ENCODE measurements around the gene SUCO. TPM values are rescaled to one million over a fixed set of nuclear protein-coding genes. Genes with fewer than 3 reads are reported as not detected.

The SUCO gene
- total and polyA plus RNA-seq, 5 experiments from 2014 or later, result 10.3 to 63.1 (median 14.6) TPM

DNA sequence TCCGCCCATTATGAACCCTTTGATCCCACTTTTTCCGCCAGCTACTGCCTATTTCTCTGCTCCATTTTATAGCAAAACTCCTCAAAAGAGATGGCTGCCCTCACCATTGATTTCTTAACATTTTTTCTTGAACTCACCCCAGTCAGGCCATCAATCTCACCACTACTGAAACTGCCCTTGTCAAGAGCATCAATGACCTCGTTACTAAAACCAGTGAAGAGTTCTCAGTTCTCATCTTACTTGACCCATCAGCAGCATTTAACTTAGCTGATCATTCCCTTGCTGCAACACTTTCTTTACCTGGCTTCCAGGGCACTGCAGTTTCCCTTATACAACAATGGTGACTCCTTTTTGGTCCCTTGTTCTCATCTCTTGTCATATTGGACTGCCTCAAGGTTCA lies 90.8 kb downstream of the SUCO start:
- POLR2A ChIA-PET, result no interaction called here
- Mint-ChIP-seq H3K27me3 (peaks cover 0 to 12% (median 0%) of the 10 kb centered on the region in 5 donors), H3K4me3 (no peak overlapping the region), H3K4me1 (peaks cover 9 to 19% (median 12%) of the 10 kb centered on the region in 4 donors), H3K27ac (no peak overlapping the region), H3K36me3 (peaks cover 0 to 36% (median 25%) of the 10 kb centered on the region in 3 donors), H3K9me3 (peaks cover 0 to 39% (median 19%) of the 10 kb centered on the region in 9 donors)
- no peak for DNase-seq
- no peak for ATAC-seq

DNA sequence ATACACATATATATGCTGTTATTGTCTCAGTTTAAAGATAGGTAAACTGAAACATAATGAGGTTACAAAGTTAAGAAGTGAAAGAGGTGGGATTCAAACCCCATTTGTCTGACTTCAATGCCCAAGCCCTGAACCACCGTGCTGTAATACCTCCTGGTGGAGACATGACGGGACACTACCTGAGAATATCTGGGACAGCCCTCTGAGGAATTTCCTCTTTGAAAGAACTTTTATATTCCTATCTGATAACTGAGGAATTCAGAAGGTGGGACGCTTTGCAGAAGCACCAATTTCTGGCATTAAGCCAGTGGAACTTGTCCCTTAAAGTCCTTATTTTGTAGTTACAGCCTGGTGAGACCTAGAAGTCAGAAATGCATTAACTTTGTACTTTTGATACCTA lies 93.9 kb downstream of the SUCO start:
- Mint-ChIP-seq H3K9me3 (peaks cover 0 to 9% (median 0%) of the 10 kb centered on the region in 9 donors), H3K27ac (no peak overlapping the region), H3K27me3 (peaks cover 0 to 43% (median 5%) of the 10 kb centered on the region in 5 donors), H3K36me3 (peaks cover 0 to 14% (median 0%) of the 10 kb centered on the region in 3 donors), H3K4me3 (no peak overlapping the region), H3K4me1 (peaks cover 10 to 33% (median 18%) of the 10 kb centered on the region in 4 donors)
- POLR2A ChIA-PET, result no interaction called here
- DNase-seq, result no peak
- ATAC-seq, result no peak

DNA sequence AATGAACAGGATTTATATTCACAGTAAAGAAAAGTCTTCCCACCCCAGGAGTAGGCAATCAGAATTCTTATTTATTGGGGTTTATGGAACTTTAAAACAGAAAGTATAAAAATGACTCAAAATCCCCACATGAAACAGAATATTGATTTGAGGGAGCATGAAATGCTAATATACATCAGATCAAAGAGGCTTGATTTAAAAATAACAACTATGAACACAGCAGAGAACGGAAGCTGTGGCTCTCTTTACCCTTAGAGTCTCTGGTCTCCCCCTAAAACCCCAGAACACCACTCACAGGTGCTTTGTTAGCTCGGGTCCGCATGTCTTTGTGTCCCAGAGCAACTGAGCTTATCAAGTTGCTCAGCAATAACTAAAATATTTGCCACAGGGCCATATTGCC lies 94.8 kb downstream of the SUCO start:
- ATAC-seq, result peak; percentile 74 to 84
- peak overlapping the region in 5 of 10 donors; percentile 31 to 51 (median 39) for H3K4me3 Mint-ChIP-seq
- H3K27ac Mint-ChIP-seq, result peak overlapping the region in 1 of 10 donors; percentile 45
- peak in 1 of 10 donors; percentile 26 for DNase-seq
- H3K4me1 Mint-ChIP-seq, result peaks cover 10 to 35% (median 18%) of the 10 kb centered on the region in 4 donors
- H3K9me3 Mint-ChIP-seq, result peaks cover 0 to 2% (median 0%) of the 10 kb centered on the region in 9 donors
- POLR2A ChIA-PET, result interaction anchor here (1.0 kb wide), 1 partner anchor 9 kb away, joined by 5 read pairs; no protein-coding TSS in a partner anchor
- H3K36me3 Mint-ChIP-seq, result peaks cover 0 to 7% (median 0%) of the 10 kb centered on the region in 3 donors
- peaks cover 2 to 49% (median 8%) of the 10 kb centered on the region in 5 donors for H3K27me3 Mint-ChIP-seq

DNA sequence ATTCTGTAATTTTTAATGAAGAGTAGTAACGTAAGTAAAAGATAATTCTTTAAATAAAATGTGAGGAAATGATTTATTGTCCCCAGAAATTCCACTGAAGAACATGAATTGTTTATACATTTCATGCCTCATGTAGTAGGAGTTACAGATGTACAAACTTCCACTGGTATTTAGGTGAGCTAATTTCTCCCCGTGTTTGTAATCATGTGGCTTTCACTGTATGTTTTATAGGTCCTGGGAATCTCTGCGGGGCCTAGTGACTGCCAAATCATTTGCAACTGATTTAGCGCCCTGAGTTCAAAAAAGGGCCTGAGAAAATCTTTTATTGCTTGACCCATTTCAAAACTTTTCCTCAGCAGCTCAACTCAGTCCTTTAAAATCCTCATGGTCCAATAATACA lies 95.5 kb downstream of the SUCO start:
- H3K36me3 Mint-ChIP-seq, result peaks cover 0 to 5% (median 0%) of the 10 kb centered on the region in 3 donors
- ATAC-seq, result no peak
- H3K27ac Mint-ChIP-seq, result no peak overlapping the region
- peaks cover 10 to 35% (median 18%) of the 10 kb centered on the region in 4 donors for H3K4me1 Mint-ChIP-seq
- peaks cover 2 to 49% (median 8%) of the 10 kb centered on the region in 5 donors for H3K27me3 Mint-ChIP-seq
- H3K4me3 Mint-ChIP-seq, result no peak overlapping the region
- H3K9me3 Mint-ChIP-seq, result peaks cover 0 to 2% (median 0%) of the 10 kb centered on the region in 9 donors
- no peak for DNase-seq
- POLR2A ChIA-PET, result interaction anchor here (1.0 kb wide), 1 partner anchor 8 kb away, joined by 5 read pairs; no protein-coding TSS in a partner anchor

DNA sequence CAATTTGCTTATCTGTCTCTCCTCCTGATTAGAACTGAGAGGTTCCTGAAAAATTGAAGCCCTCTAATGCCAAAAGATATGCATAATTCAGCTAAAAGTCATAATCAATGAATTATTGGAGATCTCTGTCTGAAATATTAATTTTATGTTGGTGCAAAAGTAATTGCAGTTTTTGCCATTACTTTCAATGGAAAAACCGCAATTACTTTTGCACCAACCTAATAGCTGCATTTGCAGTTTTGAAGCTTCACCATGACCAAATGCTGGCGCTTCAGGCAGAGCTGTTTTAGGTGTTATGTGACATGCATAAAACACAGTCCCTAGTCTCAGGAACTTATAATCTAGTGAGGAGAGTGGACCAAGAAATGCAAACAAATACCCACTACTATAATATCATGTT lies 96.2 kb downstream of the SUCO start:
- no peak for DNase-seq
- Mint-ChIP-seq H3K36me3 (no peaks in the 10 kb centered on the region), H3K4me3 (no peak overlapping the region), H3K27me3 (peaks cover 2 to 49% (median 8%) of the 10 kb centered on the region in 5 donors), H3K9me3 (no peaks in the 10 kb centered on the region), H3K4me1 (peaks cover 8 to 35% (median 18%) of the 10 kb centered on the region in 4 donors), H3K27ac (no peak overlapping the region)
- ATAC-seq, result no peak
- POLR2A ChIA-PET, result no interaction called here

DNA sequence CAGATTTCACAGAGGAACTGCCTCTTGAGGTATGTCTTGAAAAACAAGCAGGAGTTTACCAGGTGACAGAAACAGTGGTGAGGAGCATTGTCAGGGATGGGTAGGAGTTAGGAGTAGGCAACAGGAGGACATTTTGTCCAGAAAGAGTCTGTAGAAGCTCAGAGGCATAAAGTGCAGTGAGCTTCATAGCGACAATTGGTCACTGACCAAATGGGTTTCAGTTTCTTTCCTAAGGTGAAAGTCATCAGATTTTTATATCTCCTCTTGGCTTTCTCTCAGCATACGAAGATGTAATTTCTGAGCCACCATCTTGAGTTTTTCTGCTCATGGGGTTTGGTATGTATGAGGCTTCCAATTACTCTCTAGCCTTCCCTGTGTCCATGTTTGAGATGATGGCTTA lies 96.7 kb downstream of the SUCO start:
- Mint-ChIP-seq H3K9me3 (no peaks in the 10 kb centered on the region), H3K27ac (no peak overlapping the region), H3K36me3 (no peaks in the 10 kb centered on the region), H3K27me3 (peaks cover 2 to 49% (median 8%) of the 10 kb centered on the region in 5 donors), H3K4me1 (peaks cover 8 to 35% (median 18%) of the 10 kb centered on the region in 4 donors), H3K4me3 (peak overlapping the region in 1 of 10 donors; percentile 11)
- ATAC-seq (no peak), DNase-seq (no peak)
- POLR2A ChIA-PET, result no interaction called here

DNA sequence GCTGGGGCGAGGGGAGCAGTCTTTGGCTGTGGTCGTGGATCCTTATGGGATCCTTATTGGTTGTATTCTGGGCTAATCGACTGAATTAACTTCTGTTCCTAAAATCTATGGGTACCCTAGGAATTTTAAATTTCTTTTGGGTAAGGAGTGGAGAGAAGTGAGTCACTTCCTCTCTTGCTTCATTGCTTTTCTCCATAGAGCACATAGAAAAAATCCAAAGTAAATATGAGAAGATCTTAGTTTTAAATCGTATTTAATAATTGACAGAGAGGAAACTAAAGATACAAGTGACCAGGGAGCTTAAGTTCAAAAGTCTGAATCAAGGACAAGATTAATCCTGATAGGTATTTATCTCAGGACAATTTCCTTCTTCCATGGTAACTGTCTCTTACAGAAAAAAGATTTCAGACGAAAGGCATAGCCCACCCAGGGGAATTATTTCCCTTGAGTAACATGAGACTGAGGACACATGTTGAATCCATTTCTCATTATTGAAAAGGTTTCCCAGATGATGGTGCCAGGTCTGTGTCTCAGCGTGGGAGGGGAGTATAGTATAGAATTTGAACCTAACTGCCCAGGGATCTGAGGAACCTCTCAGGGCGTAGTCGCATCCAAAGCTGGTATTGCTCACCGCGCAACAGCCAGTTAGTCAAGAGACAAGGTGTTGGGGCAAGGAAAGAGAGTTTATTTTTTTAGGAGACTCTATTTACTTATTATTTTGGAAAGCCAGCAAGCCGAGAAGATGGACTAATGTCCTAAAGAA lies 97.3 kb downstream of the SUCO start:
- Mint-ChIP-seq H3K4me1 (peaks cover 8 to 35% (median 18%) of the 10 kb centered on the region in 4 donors), H3K9me3 (no peaks in the 10 kb centered on the region), H3K27ac (no peak overlapping the region), H3K36me3 (no peaks in the 10 kb centered on the region), H3K27me3 (peaks cover 2 to 49% (median 8%) of the 10 kb centered on the region in 5 donors), H3K4me3 (peak overlapping the region in 1 of 10 donors; percentile 11)
- POLR2A ChIA-PET, result no interaction called here
- ATAC-seq (no peak), DNase-seq (no peak)

DNA sequence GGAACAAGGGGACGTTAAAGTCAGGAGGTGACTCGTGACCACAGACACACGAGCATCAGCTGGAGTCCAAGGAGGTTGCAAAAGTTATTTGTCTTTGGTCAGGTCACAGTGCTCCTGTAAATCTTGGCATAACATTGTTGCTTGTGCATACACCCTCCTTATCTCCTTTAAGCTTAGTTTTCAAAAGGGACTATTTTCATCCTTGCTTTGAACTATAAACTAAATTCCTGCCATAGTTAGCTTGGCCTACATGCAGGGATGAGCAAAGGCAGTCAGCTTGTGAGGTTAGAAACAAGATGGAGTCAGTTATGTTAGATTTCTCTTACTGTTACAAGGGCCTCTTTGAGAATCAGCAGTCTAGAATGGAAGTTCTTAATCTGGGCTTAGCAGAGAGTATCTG lies 97.9 kb downstream of the SUCO start:
- H3K9me3 Mint-ChIP-seq, result no peaks in the 10 kb centered on the region
- no peak for DNase-seq
- H3K4me1 Mint-ChIP-seq, result peaks cover 7 to 35% (median 18%) of the 10 kb centered on the region in 4 donors
- POLR2A ChIA-PET, result no interaction called here
- peaks cover 2 to 47% (median 7%) of the 10 kb centered on the region in 5 donors for H3K27me3 Mint-ChIP-seq
- H3K36me3 Mint-ChIP-seq, result no peaks in the 10 kb centered on the region
- H3K4me3 Mint-ChIP-seq, result no peak overlapping the region
- no peak for ATAC-seq
- no peak overlapping the region for H3K27ac Mint-ChIP-seq

DNA sequence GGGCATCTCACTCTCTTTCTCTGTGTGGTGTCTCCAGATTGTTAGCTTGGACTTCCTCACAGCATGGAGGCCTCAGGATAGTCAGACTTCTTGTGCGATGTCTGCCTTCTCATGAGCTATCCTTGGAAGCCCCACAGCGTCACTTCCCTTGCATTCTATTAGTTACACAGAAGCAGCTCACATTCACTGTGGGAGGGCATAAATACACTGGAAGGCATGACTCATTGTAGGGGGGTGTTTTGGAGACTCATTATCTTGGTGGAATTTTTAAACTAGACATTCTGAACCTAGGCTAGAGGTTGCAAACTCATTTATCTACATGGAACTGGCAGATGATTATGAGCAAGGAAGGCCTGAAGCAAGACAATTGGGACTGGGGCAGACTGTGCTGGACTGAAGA lies 104.6 kb downstream of the SUCO start:
- H3K4me3 Mint-ChIP-seq, result no peak overlapping the region
- DNase-seq (no peak), ATAC-seq (no peak)
- no peaks in the 10 kb centered on the region for H3K36me3 Mint-ChIP-seq
- H3K9me3 Mint-ChIP-seq, result no peaks in the 10 kb centered on the region
- peak overlapping the region in 3 of 10 donors; percentile 9 to 91 (median 42) for H3K27ac Mint-ChIP-seq
- peaks cover 0 to 10% (median 0%) of the 10 kb centered on the region in 5 donors for H3K27me3 Mint-ChIP-seq
- POLR2A ChIA-PET, result interaction anchor here (0.8 to 1.3 kb wide), 3 partner anchors 10 to 33 kb away, joined by 3 to 5 read pairs (median 3); partner anchors contain the start of gene FASLG
- peaks cover 18 to 52% (median 47%) of the 10 kb centered on the region in 4 donors for H3K4me1 Mint-ChIP-seq

DNA sequence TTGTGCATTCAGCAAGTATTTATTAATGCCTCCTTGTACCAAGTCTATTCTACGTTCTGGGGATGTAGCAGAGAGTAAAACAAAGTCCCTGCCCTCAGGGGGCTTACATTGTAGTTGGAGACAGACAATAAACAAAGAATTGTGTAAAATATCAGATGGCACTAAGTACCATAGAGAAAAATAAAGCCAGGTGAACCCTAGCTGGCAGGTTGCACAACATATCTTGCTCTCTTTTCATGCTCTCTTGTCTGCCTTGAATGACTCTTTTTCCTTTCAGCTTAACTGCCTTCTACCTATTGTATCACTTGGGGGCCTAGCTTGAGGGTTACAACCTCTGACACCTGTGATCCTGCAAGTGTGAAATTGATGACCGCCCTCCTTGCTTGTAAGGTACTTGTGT lies 105.3 kb downstream of the SUCO start:
- H3K4me3 Mint-ChIP-seq, result peak overlapping the region in 9 of 10 donors; percentile 10 to 80 (median 71)
- no peaks in the 10 kb centered on the region for H3K36me3 Mint-ChIP-seq
- peaks cover 0 to 10% (median 0%) of the 10 kb centered on the region in 5 donors for H3K27me3 Mint-ChIP-seq
- DNase-seq, result no peak
- H3K9me3 Mint-ChIP-seq, result no peaks in the 10 kb centered on the region
- POLR2A ChIA-PET, result no interaction called here
- peaks cover 20 to 60% (median 53%) of the 10 kb centered on the region in 4 donors for H3K4me1 Mint-ChIP-seq
- no peak for ATAC-seq
- H3K27ac Mint-ChIP-seq, result peak overlapping the region in 8 of 10 donors; percentile 9 to 93 (median 72)

DNA sequence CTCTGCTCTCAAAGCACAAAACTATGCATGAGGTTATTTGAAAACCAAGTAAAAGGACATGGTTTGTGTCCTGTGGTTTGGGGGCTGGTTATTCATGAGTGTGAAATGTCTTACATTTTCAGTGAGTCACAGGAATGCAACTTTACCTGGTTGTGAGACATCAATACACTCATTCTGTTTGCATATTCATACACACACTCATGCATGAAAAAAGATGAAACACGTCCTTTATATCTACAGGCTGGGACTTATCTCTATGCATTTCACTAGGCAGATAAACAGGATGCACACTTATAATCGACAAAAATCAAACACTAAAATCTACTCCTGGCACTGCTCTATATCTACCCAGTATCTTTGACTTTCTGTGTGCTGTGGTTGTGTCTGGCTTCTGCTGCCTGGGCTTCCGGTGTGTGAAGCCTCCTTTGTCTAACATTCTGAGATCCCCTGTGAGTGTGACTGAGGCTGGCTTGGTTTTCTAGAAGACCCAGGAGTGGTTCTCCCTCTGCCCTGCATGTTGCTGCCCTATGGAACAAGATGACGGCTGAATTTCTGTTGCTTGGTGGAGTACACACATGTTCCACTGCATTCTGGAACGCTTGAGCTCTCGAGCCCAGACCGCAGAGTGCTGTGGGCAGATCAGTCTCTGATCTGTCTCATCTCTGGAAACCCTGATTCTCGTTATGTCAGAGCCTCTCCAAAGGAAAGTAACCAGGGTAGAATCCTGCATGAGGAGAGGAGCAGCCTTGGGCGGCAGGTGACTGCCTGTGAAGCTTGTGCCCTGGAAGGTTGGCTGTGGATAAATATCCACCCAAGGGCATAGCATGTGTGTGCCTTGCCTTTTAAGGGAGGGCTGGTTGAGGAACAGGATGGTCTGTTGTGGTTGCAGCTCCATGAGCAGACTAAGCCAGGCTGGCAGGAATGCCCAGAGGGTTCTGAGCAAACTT lies 106.2 kb downstream of the SUCO start:
- peak overlapping the region; percentile 50 to 80 (median 73) for H3K4me3 Mint-ChIP-seq
- peak; percentile 84 to 86 for ATAC-seq
- POLR2A ChIA-PET, result interaction anchor here (1.0 to 1.5 kb wide), 5 partner anchors 20 to 61 kb away, joined by 3 to 6 read pairs (median 3); partner anchors contain the start of gene FASLG
- H3K9me3 Mint-ChIP-seq, result no peaks in the 10 kb centered on the region
- H3K4me1 Mint-ChIP-seq, result peaks cover 29 to 69% (median 62%) of the 10 kb centered on the region in 4 donors
- H3K27me3 Mint-ChIP-seq, result peaks cover 0 to 13% (median 0%) of the 10 kb centered on the region in 5 donors
- DNase-seq, result peak; percentile 13 to 82 (median 56)
- H3K36me3 Mint-ChIP-seq, result no peaks in the 10 kb centered on the region
- peak overlapping the region; percentile 9 to 93 (median 83) for H3K27ac Mint-ChIP-seq

DNA sequence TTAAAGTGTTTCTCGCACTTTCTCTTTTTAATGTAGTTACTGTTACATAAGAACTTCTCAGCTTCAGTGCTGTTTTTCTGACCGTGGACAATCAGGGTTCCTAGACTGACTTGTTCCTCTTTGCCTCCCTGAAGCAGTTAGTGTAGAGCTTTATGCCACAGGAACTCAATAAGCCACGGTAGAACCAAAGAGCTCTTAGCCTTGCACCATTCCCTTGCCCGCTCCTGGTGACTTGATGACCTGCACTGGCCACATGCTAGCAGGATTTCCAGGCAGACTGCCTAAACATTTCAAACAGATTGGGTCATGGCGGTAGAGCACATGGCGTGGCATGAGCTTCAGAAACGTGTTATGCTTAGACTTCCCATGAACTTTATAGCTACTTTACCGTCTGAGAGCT lies 107.2 kb downstream of the SUCO start:
- Mint-ChIP-seq H3K27me3 (peaks cover 0 to 22% (median 0%) of the 10 kb centered on the region in 5 donors), H3K4me1 (peaks cover 35 to 78% (median 69%) of the 10 kb centered on the region in 4 donors), H3K9me3 (no peaks in the 10 kb centered on the region), H3K27ac (peak overlapping the region in 7 of 10 donors; percentile 4 to 93 (median 23)), H3K4me3 (peak overlapping the region in 8 of 10 donors; percentile 7 to 80 (median 73)), H3K36me3 (no peaks in the 10 kb centered on the region)
- DNase-seq (no peak), ATAC-seq (no peak)
- POLR2A ChIA-PET, result interaction anchor here (1.0 to 1.5 kb wide), 4 partner anchors 19 to 60 kb away, joined by 3 to 6 read pairs (median 4); partner anchors contain the start of gene FASLG
